CD8-positive, alpha-beta memory T cell (primary cell): ENCODE results near the gene PDCD1. TPM values are rescaled to one million over a fixed set of nuclear protein-coding genes. Genes with fewer than 3 reads are reported as not detected.
A peak's percentile ranks its signal among the peaks of the same experiment; 100 is the strongest.

Experiments
- CTCF ChIA-PET: fragments of 350-600 bp; sonication (Branson Sonifier 250); formaldehyde crosslinking; loops from one replicate; lab custom pipeline; 2021; ENCODE audit warnings: antibody characterized with exemption; lab: Charles Lee
- POLR2A ChIA-PET: fragments of 350-600 bp; sonication (Branson Sonifier 250); formaldehyde crosslinking; loops from one replicate; lab custom pipeline; 2021; ENCODE audit warnings: antibody characterized with exemption; lab: Charles Lee
- DNase-seq, 5 donors: peaks; one replicate each; pipeline versions ENCODE4 v3.0.0 to v3.0.0-alpha.2; 2020 to 2022; ENCODE audit warnings: mixed read lengths in 1 of 5
- H3K27ac ChIP-seq: one replicate; pipeline ENCODE4 v1.7.0; 2013; ENCODE audit warnings: low read depth, mild to moderate bottlenecking, low read length, moderate library complexity
- H3K27me3 ChIP-seq: 2 replicates; pipeline ENCODE4 v1.7.0; 2013; ENCODE audit warnings: low read length, mild to moderate bottlenecking; ENCODE audit not compliant: insufficient read depth, poor library complexity, severe bottlenecking
- H3K36me3 ChIP-seq: 2 replicates; pipeline ENCODE4 v1.7.0; 2013; ENCODE audit warnings: mild to moderate bottlenecking, low read length, moderate library complexity; ENCODE audit not compliant: insufficient read depth
- H3K4me1 ChIP-seq: 2 replicates; pipeline ENCODE4 v1.7.0; 2013; ENCODE audit warnings: mild to moderate bottlenecking, low read length, moderate library complexity; ENCODE audit not compliant: insufficient read depth
- H3K4me3 ChIP-seq: 2 replicates; pipeline ENCODE4 v1.7.0; 2013; ENCODE audit warnings: mild to moderate bottlenecking, low read length
- H3K9me3 ChIP-seq: 2 replicates; pipeline ENCODE4 v1.7.0; 2013; ENCODE audit warnings: mild to moderate bottlenecking, low read length
- H3K27ac Mint-ChIP-seq, 8 donors: one replicate each; pipeline ENCODE4 v1.8.0; 2020 to 2021; ENCODE audit warnings: mixed read lengths in 8 of 8, mild to moderate bottlenecking in 6 of 8, inconsistent platforms in 3 of 8, moderate library complexity in 3 of 8
- H3K27me3 Mint-ChIP-seq, 2 donors: one replicate each; pipeline ENCODE4 v1.8.0; 2020 to 2021; ENCODE audit warnings: mixed read lengths in 2 of 2, mild to moderate bottlenecking in 1 of 2, moderate library complexity in 1 of 2
- H3K36me3 Mint-ChIP-seq, 3 donors: one replicate each; pipeline ENCODE4 v1.8.0; 2020 to 2021; ENCODE audit warnings: mixed read lengths in 3 of 3, inconsistent platforms in 1 of 3, mild to moderate bottlenecking in 1 of 3
- H3K4me1 Mint-ChIP-seq, 3 donors: one replicate each; pipeline ENCODE4 v1.8.0; 2020 to 2021; ENCODE audit warnings: mixed read lengths in 3 of 3, inconsistent platforms in 1 of 3, mild to moderate bottlenecking in 1 of 3
- H3K4me3 Mint-ChIP-seq, 7 donors: one replicate each; pipeline ENCODE4 v1.8.0; 2020 to 2021; ENCODE audit warnings: mixed read lengths in 7 of 7, mild to moderate bottlenecking in 6 of 7, moderate library complexity in 4 of 7, inconsistent platforms in 2 of 7
- H3K9me3 Mint-ChIP-seq, 5 donors: one replicate each; pipeline ENCODE4 v1.8.0; 2020 to 2022; ENCODE audit warnings: mixed read lengths in 5 of 5, mild to moderate bottlenecking in 3 of 5, moderate library complexity in 2 of 5, inconsistent platforms in 1 of 5
- polyA plus RNA-seq: library from polyadenylated mRNA; unstranded; fragments of 300-500 nt; fragmentation: Illumina TruSeq; gene quantifications from one replicate; pipeline ENCODE4 v1.2.3, GENCODE V29; 2021
- total RNA-seq, 2 experiments: library from RNA; stranded (reverse); gene quantifications; one replicate each; pipeline ENCODE4 v1.2.3, GENCODE V29; 2021

Gene PDCD1
- total and polyA plus RNA-seq, 3 experiments from 2014 or later, result 34.3 to 41.8 (median 39.3) TPM

DNA sequence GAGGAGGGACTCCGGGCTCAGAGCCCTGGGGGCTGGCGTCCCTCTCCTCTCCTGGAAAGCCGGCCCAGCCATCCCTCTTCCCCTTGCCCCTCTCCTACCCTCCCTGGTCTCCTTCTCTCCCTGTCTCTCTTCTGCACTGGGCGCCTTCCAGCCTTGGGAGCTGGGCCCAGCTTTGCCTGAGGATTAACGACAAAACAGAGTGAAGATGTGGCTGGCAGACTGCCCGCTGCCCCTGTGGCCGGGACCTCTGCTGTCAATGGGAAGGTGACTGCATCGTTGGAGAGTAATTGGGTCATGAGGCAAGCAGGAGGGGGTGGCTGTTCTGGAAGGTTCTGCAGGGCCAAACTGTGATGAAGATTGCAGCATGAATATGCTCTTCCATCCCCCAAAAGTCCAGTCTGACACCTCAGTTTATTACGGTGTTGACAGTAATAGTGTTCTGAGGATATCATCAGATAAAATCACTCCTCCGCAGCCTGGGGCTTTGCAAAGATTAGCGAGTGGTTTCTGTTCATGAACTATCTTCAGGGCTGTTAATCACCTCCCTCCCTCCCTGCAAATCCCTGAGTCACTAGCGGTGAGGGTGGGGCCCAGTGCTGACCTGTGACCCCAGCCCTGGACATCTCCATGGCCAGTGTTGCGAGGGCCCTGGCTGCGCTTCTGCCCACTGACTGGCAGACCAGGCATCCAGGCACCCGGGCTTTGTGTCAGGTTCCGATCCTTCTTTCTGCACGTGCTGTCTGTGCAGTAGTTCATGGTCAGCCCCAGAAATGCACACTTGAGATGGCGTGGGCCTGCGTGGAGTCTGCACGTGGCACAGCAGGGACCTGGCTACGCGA is 33.8 kb upstream of the PDCD1 start:
- no peak for DNase-seq
- Histone ChIP-seq H3K36me3 (no peaks in the 10 kb centered on the region), H3K4me3 (no peak overlapping the region), H3K27me3 (no peaks in the 10 kb centered on the region), H3K4me1 (peaks cover 3% of the 10 kb centered on the region), H3K9me3 (no peaks in the 10 kb centered on the region), H3K27ac (no peak overlapping the region)
- peaks cover 0 to 2% of the 10 kb centered on the region in 2 donors for H3K27me3 Mint-ChIP-seq
- no peak overlapping the region for H3K4me3 Mint-ChIP-seq
- ChIA-PET CTCF (no interaction called here), POLR2A (no interaction called here)
- no peak overlapping the region for H3K27ac Mint-ChIP-seq
- peaks cover 0 to 31% (median 9%) of the 10 kb centered on the region in 3 donors for H3K36me3 Mint-ChIP-seq
- peaks cover 17 to 48% (median 18%) of the 10 kb centered on the region in 3 donors for H3K4me1 Mint-ChIP-seq
- peaks cover 0 to 3% (median 0%) of the 10 kb centered on the region in 5 donors for H3K9me3 Mint-ChIP-seq

- Histone ChIP-seq H3K36me3 (no peaks in the 10 kb centered on the region), H3K27me3 (no peaks in the 10 kb centered on the region), H3K4me3 (no peak overlapping the region), H3K9me3 (no peaks in the 10 kb centered on the region), H3K4me1 (peaks cover 3% of the 10 kb centered on the region), H3K27ac (no peak overlapping the region)
- H3K9me3 Mint-ChIP-seq, result peaks cover 0 to 3% (median 0%) of the 10 kb centered on the region in 5 donors
- peaks cover 0 to 35% (median 8%) of the 10 kb centered on the region in 3 donors for H3K36me3 Mint-ChIP-seq
- H3K27ac Mint-ChIP-seq, result no peak overlapping the region
- no peak for DNase-seq
- POLR2A ChIA-PET, result no interaction called here
- CTCF ChIA-PET, result no interaction called here
- no peak overlapping the region for H3K4me3 Mint-ChIP-seq
- H3K4me1 Mint-ChIP-seq, result peaks cover 20 to 48% (median 21%) of the 10 kb centered on the region in 3 donors
- H3K27me3 Mint-ChIP-seq, result peaks cover 0 to 2% of the 10 kb centered on the region in 2 donors
These were observed 33.2 kb upstream of the PDCD1 start for GRCh38 chr2:241891988-241892298.

GRCh38 chr2:241891315-241891987 is 32.8 kb upstream of the PDCD1 start:
- CTCF ChIA-PET, result no interaction called here
- Histone ChIP-seq H3K9me3 (no peaks in the 10 kb centered on the region), H3K27ac (no peak overlapping the region), H3K27me3 (no peaks in the 10 kb centered on the region), H3K36me3 (no peaks in the 10 kb centered on the region), H3K4me1 (peaks cover 3% of the 10 kb centered on the region), H3K4me3 (no peak overlapping the region)
- Mint-ChIP-seq H3K36me3 (peaks cover 0 to 39% (median 8%) of the 10 kb centered on the region in 3 donors), H3K9me3 (peaks cover 0 to 3% (median 0%) of the 10 kb centered on the region in 5 donors), H3K4me1 (peaks cover 20 to 50% (median 24%) of the 10 kb centered on the region in 3 donors), H3K4me3 (no peak overlapping the region), H3K27ac (no peak overlapping the region), H3K27me3 (peaks cover 0 to 2% of the 10 kb centered on the region in 2 donors)
- DNase-seq, result no peak
- POLR2A ChIA-PET, result no interaction called here

GRCh38 chr2:241890524-241891235 is 32.0 kb upstream of the PDCD1 start:
- Mint-ChIP-seq H3K4me3 (no peak overlapping the region), H3K36me3 (peaks cover 0 to 47% (median 8%) of the 10 kb centered on the region in 3 donors)
- POLR2A ChIA-PET, result no interaction called here

GRCh38 chr2:241888641-241889040 is 29.9 kb upstream of the PDCD1 start:
- peak in 1 of 5 donors; percentile 26 for DNase-seq
- peaks cover 0 to 56% (median 11%) of the 10 kb centered on the region in 3 donors for H3K36me3 Mint-ChIP-seq
- Histone ChIP-seq H3K9me3 (no peaks in the 10 kb centered on the region), H3K27me3 (no peaks in the 10 kb centered on the region), H3K4me3 (no peak overlapping the region), H3K36me3 (no peaks in the 10 kb centered on the region), H3K27ac (no peak overlapping the region), H3K4me1 (peaks cover 3% of the 10 kb centered on the region)
- H3K4me1 Mint-ChIP-seq, result peaks cover 25 to 55% (median 28%) of the 10 kb centered on the region in 3 donors
- H3K9me3 Mint-ChIP-seq, result no peaks in the 10 kb centered on the region
- CTCF ChIA-PET, result no interaction called here
- peak overlapping the region in 1 of 7 donors; percentile 76 for H3K4me3 Mint-ChIP-seq
- H3K27me3 Mint-ChIP-seq, result no peaks in the 10 kb centered on the region
- POLR2A ChIA-PET, result interaction anchor here (0.6 kb wide), 1 partner anchor 264 kb away, joined by 3 read pairs; no protein-coding TSS in a partner anchor
- peak overlapping the region in 6 of 8 donors; percentile 1 to 96 (median 53) for H3K27ac Mint-ChIP-seq

More at GRCh38 chr2:241890524-241891235, 32.0 kb upstream of the PDCD1 start:
- no peaks in the 10 kb centered on the region for H3K27me3 Mint-ChIP-seq
- H3K4me1 ChIP-seq, result peaks cover 3% of the 10 kb centered on the region
- H3K9me3 Mint-ChIP-seq, result peaks cover 0 to 2% (median 0%) of the 10 kb centered on the region in 5 donors
- no peak overlapping the region for H3K4me3 ChIP-seq
- no peaks in the 10 kb centered on the region for H3K36me3 ChIP-seq
- H3K27me3 ChIP-seq, result no peaks in the 10 kb centered on the region
- no peaks in the 10 kb centered on the region for H3K9me3 ChIP-seq
- no peak overlapping the region for H3K27ac ChIP-seq
- peaks cover 20 to 53% (median 26%) of the 10 kb centered on the region in 3 donors for H3K4me1 Mint-ChIP-seq
- peak overlapping the region in 1 of 8 donors; percentile 75 for H3K27ac Mint-ChIP-seq
- DNase-seq, result peak in 1 of 5 donors; percentile 30
- CTCF ChIA-PET, result no interaction called here

DNA sequence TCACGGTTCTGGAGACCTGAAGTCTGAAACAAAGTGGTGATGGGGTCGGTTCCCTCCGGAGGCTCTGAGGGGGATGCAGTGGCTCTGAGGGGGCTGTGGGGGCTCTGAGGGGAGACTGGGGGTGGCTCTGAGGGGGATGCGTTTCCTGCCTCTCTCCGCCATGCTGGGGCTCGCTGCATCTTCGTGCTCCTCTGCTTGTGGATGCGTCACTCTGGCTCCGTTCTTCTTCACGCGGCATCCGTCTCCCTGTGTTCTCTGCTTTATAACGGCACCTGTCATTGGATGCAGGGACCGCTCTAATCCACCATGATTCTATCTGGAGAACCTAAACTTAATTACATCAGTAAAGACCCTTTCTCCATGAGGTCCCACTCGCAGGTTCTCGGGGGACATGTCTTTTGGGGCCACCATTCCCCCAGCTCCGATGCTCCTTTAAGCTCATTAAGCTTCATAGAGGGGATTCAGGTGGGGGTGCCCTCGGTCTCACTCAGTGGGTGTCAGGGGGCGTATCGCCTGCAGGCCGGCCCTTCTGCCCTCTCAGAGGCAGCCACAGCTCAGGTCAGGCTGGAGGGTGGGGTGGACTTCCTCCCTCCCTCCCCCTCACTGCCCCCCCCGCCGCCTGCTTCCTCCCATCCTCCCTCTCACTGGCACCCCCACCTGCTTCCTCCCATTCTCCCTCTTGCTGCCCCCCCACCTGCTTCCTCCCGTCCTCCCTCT is 29.3 kb upstream of the PDCD1 start:
- Histone ChIP-seq H3K27me3 (no peaks in the 10 kb centered on the region), H3K9me3 (no peaks in the 10 kb centered on the region), H3K4me3 (no peak overlapping the region), H3K4me1 (peaks cover 9% of the 10 kb centered on the region), H3K36me3 (no peaks in the 10 kb centered on the region), H3K27ac (no peak overlapping the region)
- ChIA-PET CTCF (no interaction called here), POLR2A (interaction anchor here (0.6 kb wide), 1 partner anchor 263 kb away, joined by 3 read pairs; no protein-coding TSS in a partner anchor)
- Mint-ChIP-seq H3K27me3 (no peaks in the 10 kb centered on the region), H3K9me3 (no peaks in the 10 kb centered on the region), H3K4me1 (peaks cover 29 to 57% (median 30%) of the 10 kb centered on the region in 3 donors), H3K4me3 (peak overlapping the region in 3 of 7 donors; percentile 47 to 64 (median 50)), H3K27ac (peak overlapping the region in 4 of 8 donors; percentile 53 to 80 (median 68)), H3K36me3 (peaks cover 0 to 59% (median 11%) of the 10 kb centered on the region in 3 donors)
- peak in 2 of 5 donors; percentile 28 to 36 for DNase-seq

DNA sequence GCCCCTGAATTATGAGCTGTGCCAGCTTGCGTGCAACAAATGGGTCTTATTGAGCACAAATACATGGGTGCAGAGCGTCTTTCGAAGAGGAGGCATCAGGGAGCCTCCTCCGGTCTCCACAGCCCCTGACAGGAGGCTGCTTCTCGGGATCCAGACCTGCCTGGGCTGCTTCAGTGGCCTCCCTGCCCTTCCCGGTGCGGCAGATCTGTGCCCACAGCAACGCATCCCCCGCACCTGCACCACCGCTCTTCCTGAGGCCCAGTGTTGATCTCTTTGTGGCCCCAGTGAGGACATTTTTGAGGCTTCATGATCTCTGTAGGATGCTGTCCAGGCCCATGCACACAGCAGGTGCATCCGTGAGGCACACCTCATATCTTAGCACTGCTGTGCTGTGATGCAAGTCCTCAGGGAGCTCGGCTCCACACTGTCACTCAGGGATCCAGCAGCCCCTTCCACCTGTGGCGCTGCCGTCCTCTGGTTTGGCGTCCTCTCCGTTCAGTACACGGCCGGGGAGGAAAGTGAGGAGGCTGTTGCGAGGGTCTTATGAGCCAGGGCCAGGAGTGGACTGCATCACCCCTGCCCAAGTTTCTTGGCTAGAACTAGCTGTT is 28.2 kb upstream of the PDCD1 start:
- Histone ChIP-seq H3K27me3 (no peaks in the 10 kb centered on the region), H3K4me1 (peaks cover 19% of the 10 kb centered on the region), H3K4me3 (no peak overlapping the region), H3K9me3 (no peaks in the 10 kb centered on the region), H3K27ac (no peak overlapping the region), H3K36me3 (no peaks in the 10 kb centered on the region)
- no peaks in the 10 kb centered on the region for H3K9me3 Mint-ChIP-seq
- no peaks in the 10 kb centered on the region for H3K27me3 Mint-ChIP-seq
- H3K36me3 Mint-ChIP-seq, result peaks cover 0 to 55% (median 11%) of the 10 kb centered on the region in 3 donors
- H3K4me1 Mint-ChIP-seq, result peaks cover 39 to 63% (median 39%) of the 10 kb centered on the region in 3 donors
- no peak overlapping the region for H3K4me3 Mint-ChIP-seq
- ChIA-PET POLR2A (no interaction called here), CTCF (no interaction called here)
- DNase-seq, result no peak
- H3K27ac Mint-ChIP-seq, result peak overlapping the region in 3 of 8 donors; percentile 38 to 83 (median 56)
